ENCODE data around the gene TENT5C. TPM values are rescaled to one million over a fixed set of nuclear protein-coding genes. Genes with fewer than 3 reads are reported as not detected.
A peak's percentile ranks its signal among the peaks of the same experiment; 100 is the strongest.

The TENT5C gene
- total RNA-seq, 1 donor from 2014 or later = 3.5 TPM

- Mint-ChIP-seq H3K27ac (no peak overlapping the region), H3K36me3 (ENCODE audit: low read depth) (no peaks in the 10 kb centered on the region), H3K27me3 (peaks cover 50% of the 10 kb centered on the region), H3K9me3 (no peaks in the 10 kb centered on the region), H3K4me3 (no peak overlapping the region), H3K4me1 (peaks cover 31% of the 10 kb centered on the region)
- DNase-seq = no peak
- intact Hi-C loops (cut with micrococcal nuclease) = no loop called here
These were observed 42.2 kb downstream of the TENT5C start for GRCh38 chr1:117648015-117648414.

- intact Hi-C loops (cut with micrococcal nuclease) = no loop called here
- Mint-ChIP-seq H3K27me3 (peaks cover 33% of the 10 kb centered on the region), H3K27ac (no peak overlapping the region)
These were observed 45.2 kb downstream of the TENT5C start for GRCh38 chr1:117650840-117651568.

GRCh38 chr1:117651616-117652015 lies 45.8 kb downstream of the TENT5C start:
- Mint-ChIP-seq H3K4me1 (peaks cover 63% of the 10 kb centered on the region), H3K36me3 (ENCODE audit: low read depth) (no peaks in the 10 kb centered on the region), H3K27me3 (peaks cover 28% of the 10 kb centered on the region), H3K4me3 (no peak overlapping the region), H3K27ac (no peak overlapping the region), H3K9me3 (no peaks in the 10 kb centered on the region)
- no peak for DNase-seq
- intact Hi-C loops (cut with micrococcal nuclease) = no loop called here

More at GRCh38 chr1:117650840-117651568, 45.2 kb downstream of the TENT5C start:
- Mint-ChIP-seq H3K9me3 (no peaks in the 10 kb centered on the region), H3K36me3 (ENCODE audit: low read depth) (no peaks in the 10 kb centered on the region), H3K4me1 (peaks cover 57% of the 10 kb centered on the region), H3K4me3 (no peak overlapping the region)
- no peak for DNase-seq

GRCh38 chr1:117652421-117652820 lies 46.6 kb downstream of the TENT5C start:
- H3K36me3 Mint-ChIP-seq (ENCODE audit: low read depth) = no peaks in the 10 kb centered on the region
- H3K27me3 Mint-ChIP-seq = peaks cover 25% of the 10 kb centered on the region
- H3K27ac Mint-ChIP-seq = no peak overlapping the region
- DNase-seq = no peak
- intact Hi-C loops (cut with micrococcal nuclease) = no loop called here
- no peaks in the 10 kb centered on the region for H3K9me3 Mint-ChIP-seq
- peak overlapping the region; percentile 4 for H3K4me3 Mint-ChIP-seq
- peaks cover 71% of the 10 kb centered on the region for H3K4me1 Mint-ChIP-seq

- Mint-ChIP-seq H3K9me3 (no peaks in the 10 kb centered on the region), H3K36me3 (ENCODE audit: low read depth) (no peaks in the 10 kb centered on the region), H3K27me3 (peaks cover 19% of the 10 kb centered on the region), H3K4me1 (peaks cover 75% of the 10 kb centered on the region), H3K4me3 (no peak overlapping the region), H3K27ac (no peak overlapping the region)
- intact Hi-C loops (cut with micrococcal nuclease) = no loop called here
- DNase-seq = no peak
These were observed 47.3 kb downstream of the TENT5C start for GRCh38 chr1:117653195-117653594.

GRCh38 chr1:117653732-117654492 lies 48.1 kb downstream of the TENT5C start:
- peaks cover 15% of the 10 kb centered on the region for H3K27me3 Mint-ChIP-seq
- peak; percentile 77 for DNase-seq
- peak overlapping the region; percentile 77 for H3K27ac Mint-ChIP-seq
- H3K36me3 Mint-ChIP-seq (ENCODE audit: low read depth) = no peaks in the 10 kb centered on the region
- peaks cover 79% of the 10 kb centered on the region for H3K4me1 Mint-ChIP-seq
- H3K4me3 Mint-ChIP-seq = peak overlapping the region; percentile 72
- H3K9me3 Mint-ChIP-seq = no peaks in the 10 kb centered on the region
- intact Hi-C loops (cut with micrococcal nuclease) = loop anchor here (1.0 kb wide), 1 partner anchor 119 kb away; no protein-coding TSS in a partner anchor

GRCh38 chr1:117654493-117655219 lies 48.8 kb downstream of the TENT5C start:
- intact Hi-C loops (cut with micrococcal nuclease) = loop anchor here (1.0 to 5.0 kb wide), 3 partner anchors 103 to 1488 kb away; partner anchors contain the start of gene WARS2
- H3K4me3 Mint-ChIP-seq = peak overlapping the region; percentile 72
- H3K4me1 Mint-ChIP-seq = peaks cover 80% of the 10 kb centered on the region

GRCh38 chr1:117655220-117655577 lies 49.4 kb downstream of the TENT5C start:
- Mint-ChIP-seq H3K4me3 (peak overlapping the region; percentile 72), H3K27ac (peak overlapping the region; percentile 77), H3K27me3 (peaks cover 12% of the 10 kb centered on the region), H3K36me3 (ENCODE audit: low read depth) (no peaks in the 10 kb centered on the region), H3K4me1 (peaks cover 84% of the 10 kb centered on the region), H3K9me3 (no peaks in the 10 kb centered on the region)
- intact Hi-C loops (cut with micrococcal nuclease) = loop anchor here (5.0 kb wide), 2 partner anchors 102 to 1487 kb away; partner anchors contain the start of gene WARS2
- no peak for DNase-seq

More at GRCh38 chr1:117654493-117655219, 48.8 kb downstream of the TENT5C start:
- peak; percentile 75 for DNase-seq
- no peaks in the 10 kb centered on the region for H3K36me3 Mint-ChIP-seq (ENCODE audit: low read depth)
- H3K27ac Mint-ChIP-seq = peak overlapping the region; percentile 77
- H3K9me3 Mint-ChIP-seq = no peaks in the 10 kb centered on the region
- H3K27me3 Mint-ChIP-seq = peaks cover 12% of the 10 kb centered on the region

- DNase-seq = peak; percentile 95
- Mint-ChIP-seq H3K27me3 (peaks cover 5% of the 10 kb centered on the region), H3K4me3 (peak overlapping the region; percentile 72), H3K36me3 (ENCODE audit: low read depth) (peaks cover 3% of the 10 kb centered on the region), H3K4me1 (peaks cover 91% of the 10 kb centered on the region), H3K27ac (peak overlapping the region; percentile 88), H3K9me3 (no peaks in the 10 kb centered on the region)
- intact Hi-C loops (cut with micrococcal nuclease) = loop anchor here (1.0 to 5.0 kb wide), 3 partner anchors 50 to 1486 kb away; partner anchors contain the start of genes TENT5C and WARS2
These were observed 50.4 kb downstream of the TENT5C start for GRCh38 chr1:117656202-117656641.

GRCh38 chr1:117657031-117657430 lies 51.2 kb downstream of the TENT5C start:
- Mint-ChIP-seq H3K4me1 (peaks cover 94% of the 10 kb centered on the region), H3K36me3 (ENCODE audit: low read depth) (peaks cover 7% of the 10 kb centered on the region), H3K27me3 (peaks cover 3% of the 10 kb centered on the region), H3K27ac (no peak overlapping the region), H3K9me3 (peaks cover 3% of the 10 kb centered on the region), H3K4me3 (peak overlapping the region; percentile 72)
- DNase-seq = peak; percentile 72
- intact Hi-C loops (cut with micrococcal nuclease) = loop anchor here (5.0 kb wide), 2 partner anchors 100 to 1485 kb away; partner anchors contain the start of gene WARS2

- H3K4me3 Mint-ChIP-seq = peak overlapping the region; percentile 78
- H3K4me1 Mint-ChIP-seq = peaks cover 92% of the 10 kb centered on the region
- peak overlapping the region; percentile 71 for H3K27ac Mint-ChIP-seq
- no peak for DNase-seq
- H3K36me3 Mint-ChIP-seq (ENCODE audit: low read depth) = peaks cover 11% of the 10 kb centered on the region
- intact Hi-C loops (cut with micrococcal nuclease) = loop anchor here (5.0 kb wide), 2 partner anchors 99 to 1484 kb away; partner anchors contain the start of gene WARS2
- no peaks in the 10 kb centered on the region for H3K27me3 Mint-ChIP-seq
- peaks cover 6% of the 10 kb centered on the region for H3K9me3 Mint-ChIP-seq
These were observed 52.3 kb downstream of the TENT5C start for GRCh38 chr1:117657949-117658660.

- Mint-ChIP-seq H3K27ac (peak overlapping the region; percentile 71), H3K27me3 (no peaks in the 10 kb centered on the region), H3K9me3 (peaks cover 8% of the 10 kb centered on the region), H3K4me3 (peak overlapping the region; percentile 78), H3K4me1 (peaks cover 92% of the 10 kb centered on the region), H3K36me3 (ENCODE audit: low read depth) (peaks cover 12% of the 10 kb centered on the region)
- intact Hi-C loops (cut with micrococcal nuclease) = loop anchor here (5.0 kb wide), 2 partner anchors 99 to 1484 kb away; partner anchors contain the start of gene WARS2
- DNase-seq = peak; percentile 94
These were observed 52.8 kb downstream of the TENT5C start for GRCh38 chr1:117658676-117659075.
